BE2C (cell line): ENCODE results near the gene THSD4.

Source experiments
- DNase-seq: peaks from one replicate; pipeline ENCODE4 v3.0.0-alpha.2; 2020
- H3K27me3 ChIP-seq: fragments of 250-450 bp; sonication (Bioruptor Pico); 2 replicates; pipeline ENCODE4 v1.5.1; 2020; ENCODE audit warnings: mild to moderate bottlenecking
- H3K36me3 ChIP-seq: fragments of 250-450 bp; sonication (Bioruptor Pico); 2 replicates; pipeline ENCODE4 v1.5.1; 2020; ENCODE audit warnings: mild to moderate bottlenecking
- H3K4me1 ChIP-seq: fragments of 250-450 bp; sonication (Bioruptor Pico); 2 replicates; pipeline ENCODE4 v1.5.1; 2020
- H3K4me3 ChIP-seq: 2 replicates; pipeline ENCODE4 v1.5.1; 2011; ENCODE audit warnings: low read depth, low read length
- H3K9me3 ChIP-seq: fragments of 250-450 bp; sonication (Bioruptor Pico); 2 replicates; pipeline ENCODE4 v1.5.1; 2020
- TF ChIP-seq, protein P1 (sequence below): IDR thresholded peaks from 2 replicates; pipeline ENCODE4 v1.5.1; 2012; ENCODE audit warnings: mild to moderate bottlenecking, low read depth, low read length

Gene THSD4

DNA sequence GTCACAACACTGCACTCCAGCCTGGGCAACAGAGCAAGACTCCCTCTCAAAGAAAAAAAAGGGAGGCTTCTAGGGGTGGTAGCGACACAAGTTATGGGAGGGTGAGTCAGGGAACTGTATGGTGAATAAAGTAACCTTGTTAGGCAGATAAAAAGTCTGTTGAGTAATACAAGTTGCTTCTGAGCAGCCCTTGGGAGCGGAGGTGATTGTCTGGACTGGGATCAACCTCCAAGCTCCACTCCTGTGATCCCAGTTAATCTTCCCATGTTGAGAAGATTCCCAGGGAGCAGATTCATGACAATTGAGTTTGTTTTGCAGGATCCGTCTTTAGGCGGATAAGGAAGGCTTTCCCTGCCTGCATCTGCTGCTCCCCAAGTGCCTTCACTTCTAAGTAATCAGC is 335.9 kb downstream of the THSD4 start:
- no peaks in the 10 kb centered on the region for H3K4me1 ChIP-seq
- no peaks in the 10 kb centered on the region; the same call in none of the 2 replicates for H3K27me3 ChIP-seq
- DNase-seq: no peak
- H3K36me3 ChIP-seq: no peaks in the 10 kb centered on the region
- H3K4me3 ChIP-seq: no peak overlapping the region
- TF ChIP-seq, protein P1, sequence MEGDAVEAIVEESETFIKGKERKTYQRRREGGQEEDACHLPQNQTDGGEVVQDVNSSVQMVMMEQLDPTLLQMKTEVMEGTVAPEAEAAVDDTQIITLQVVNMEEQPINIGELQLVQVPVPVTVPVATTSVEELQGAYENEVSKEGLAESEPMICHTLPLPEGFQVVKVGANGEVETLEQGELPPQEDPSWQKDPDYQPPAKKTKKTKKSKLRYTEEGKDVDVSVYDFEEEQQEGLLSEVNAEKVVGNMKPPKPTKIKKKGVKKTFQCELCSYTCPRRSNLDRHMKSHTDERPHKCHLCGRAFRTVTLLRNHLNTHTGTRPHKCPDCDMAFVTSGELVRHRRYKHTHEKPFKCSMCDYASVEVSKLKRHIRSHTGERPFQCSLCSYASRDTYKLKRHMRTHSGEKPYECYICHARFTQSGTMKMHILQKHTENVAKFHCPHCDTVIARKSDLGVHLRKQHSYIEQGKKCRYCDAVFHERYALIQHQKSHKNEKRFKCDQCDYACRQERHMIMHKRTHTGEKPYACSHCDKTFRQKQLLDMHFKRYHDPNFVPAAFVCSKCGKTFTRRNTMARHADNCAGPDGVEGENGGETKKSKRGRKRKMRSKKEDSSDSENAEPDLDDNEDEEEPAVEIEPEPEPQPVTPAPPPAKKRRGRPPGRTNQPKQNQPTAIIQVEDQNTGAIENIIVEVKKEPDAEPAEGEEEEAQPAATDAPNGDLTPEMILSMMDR: no peak
- no peaks in the 10 kb centered on the region for H3K9me3 ChIP-seq

DNA sequence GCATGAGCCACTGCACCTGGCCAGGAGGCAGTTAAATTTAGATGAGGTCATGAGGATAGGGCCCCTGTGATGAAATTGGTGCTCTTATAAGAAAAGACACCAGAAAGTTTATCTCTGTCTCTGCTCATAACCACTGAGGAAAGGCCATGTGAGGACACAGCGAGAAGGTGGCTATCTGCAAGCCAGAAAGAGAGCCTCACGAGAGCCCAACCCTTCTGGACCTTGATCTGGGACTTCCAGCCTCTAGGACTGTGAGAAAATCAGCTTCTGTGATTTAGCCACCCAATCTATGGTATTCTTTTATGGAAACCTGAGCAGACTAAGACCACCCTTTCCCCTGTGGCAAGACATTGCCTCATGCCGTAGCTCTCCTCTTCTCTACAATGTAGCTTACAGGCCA is 337.6 kb downstream of the THSD4 start:
- TF ChIP-seq, protein P1: no peak
- no peaks in the 10 kb centered on the region for H3K9me3 ChIP-seq
- DNase-seq: no peak
- no peaks in the 10 kb centered on the region for H3K27me3 ChIP-seq
- H3K36me3 ChIP-seq: no peaks in the 10 kb centered on the region
- no peaks in the 10 kb centered on the region for H3K4me1 ChIP-seq
- no peak overlapping the region for H3K4me3 ChIP-seq

GRCh38 chr15:71454462-71454996 is 339.3 kb downstream of the THSD4 start:
- H3K4me1 ChIP-seq: no peaks in the 10 kb centered on the region
- no peak overlapping the region for H3K4me3 ChIP-seq
- no peaks in the 10 kb centered on the region for H3K9me3 ChIP-seq
- no peak for DNase-seq
- TF ChIP-seq, protein P1: no peak
- no peaks in the 10 kb centered on the region for H3K36me3 ChIP-seq
- H3K27me3 ChIP-seq: no peaks in the 10 kb centered on the region

GRCh38 chr15:71455107-71455506 is 339.8 kb downstream of the THSD4 start:
- H3K4me1 ChIP-seq: no peaks in the 10 kb centered on the region
- H3K9me3 ChIP-seq: no peaks in the 10 kb centered on the region
- TF ChIP-seq, protein P1: no peak
- no peaks in the 10 kb centered on the region for H3K36me3 ChIP-seq
- H3K27me3 ChIP-seq: no peaks in the 10 kb centered on the region
- DNase-seq: no peak
- H3K4me3 ChIP-seq: no peak overlapping the region

GRCh38 chr15:71455878-71456277 is 340.6 kb downstream of the THSD4 start:
- TF ChIP-seq, protein P1: no peak
- Histone ChIP-seq H3K4me1 (no peaks in the 10 kb centered on the region), H3K36me3 (no peaks in the 10 kb centered on the region), H3K9me3 (no peaks in the 10 kb centered on the region), H3K27me3 (no peaks in the 10 kb centered on the region), H3K4me3 (no peak overlapping the region)
- no peak for DNase-seq

DNA sequence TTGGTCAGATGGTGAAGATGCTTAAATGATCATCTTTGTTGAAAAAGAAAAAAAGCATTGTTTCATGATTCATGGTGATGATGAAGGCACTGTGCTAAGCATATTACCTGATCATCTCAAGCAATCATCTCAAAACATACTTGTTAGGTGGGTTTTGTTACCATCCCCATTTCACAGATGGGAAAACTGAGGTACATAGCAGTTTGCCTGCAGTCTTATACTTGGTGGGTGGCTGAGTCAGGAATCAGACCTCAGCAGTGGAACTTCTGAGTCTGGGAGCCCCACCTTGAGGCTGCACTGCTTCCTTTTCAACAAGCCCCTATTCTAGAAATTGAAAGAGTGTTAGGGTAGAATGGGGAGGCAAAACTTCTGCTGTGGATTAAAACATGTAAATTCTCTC is 341.1 kb downstream of the THSD4 start:
- H3K36me3 ChIP-seq: no peaks in the 10 kb centered on the region
- no peaks in the 10 kb centered on the region for H3K9me3 ChIP-seq
- H3K27me3 ChIP-seq: no peaks in the 10 kb centered on the region
- TF ChIP-seq, protein P1: no peak
- no peak for DNase-seq
- no peaks in the 10 kb centered on the region for H3K4me1 ChIP-seq
- H3K4me3 ChIP-seq: no peak overlapping the region
